Globus pallidus (tissue), 1 donor: ENCODE data around the gene BAIAP2L2.
A peak's percentile ranks its signal among the peaks of the same experiment; 100 is the strongest.

Experiments
- DNase-seq: peaks from one replicate; pipeline ENCODE4 v3.0.0-alpha.2; 2015; ENCODE audit warnings: low spot score

Gene BAIAP2L2

DNA sequence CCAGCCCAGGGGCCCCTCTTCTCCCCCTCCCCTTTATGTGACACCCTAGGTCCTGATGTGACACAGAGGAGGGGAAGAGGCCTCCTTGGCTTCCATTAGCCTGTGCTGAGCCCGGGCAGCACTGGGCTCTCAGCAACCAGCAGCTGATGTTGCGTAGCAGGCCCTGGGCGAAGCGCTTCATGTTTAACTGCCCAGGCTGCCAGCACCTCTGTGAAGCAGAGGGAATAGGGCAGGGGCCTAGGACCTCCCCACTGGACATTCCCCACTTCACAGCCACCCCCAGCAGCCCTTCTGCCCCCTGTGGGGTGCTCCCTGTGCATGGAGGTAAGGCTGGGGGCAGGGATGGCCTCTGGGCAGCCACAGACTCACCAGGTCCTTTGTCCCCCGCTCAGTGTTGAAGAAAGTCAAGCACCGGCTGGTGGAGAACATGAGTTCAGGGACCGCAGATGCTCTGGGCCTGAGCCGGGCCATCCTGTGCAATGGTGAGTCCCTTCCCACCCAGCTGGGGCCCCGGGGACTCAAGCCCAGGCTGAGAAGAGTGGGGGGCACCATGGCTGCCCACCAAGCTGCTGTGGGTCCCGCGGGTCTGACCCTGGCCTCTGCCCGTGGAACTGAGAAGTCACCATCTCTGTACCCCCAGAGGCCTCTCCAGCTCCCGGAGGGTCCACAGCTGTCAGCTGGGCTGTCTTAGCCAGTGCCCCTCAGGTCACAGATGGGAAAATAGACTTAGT is 41.7 kb downstream of the BAIAP2L2 start:
- no peak for DNase-seq

DNA sequence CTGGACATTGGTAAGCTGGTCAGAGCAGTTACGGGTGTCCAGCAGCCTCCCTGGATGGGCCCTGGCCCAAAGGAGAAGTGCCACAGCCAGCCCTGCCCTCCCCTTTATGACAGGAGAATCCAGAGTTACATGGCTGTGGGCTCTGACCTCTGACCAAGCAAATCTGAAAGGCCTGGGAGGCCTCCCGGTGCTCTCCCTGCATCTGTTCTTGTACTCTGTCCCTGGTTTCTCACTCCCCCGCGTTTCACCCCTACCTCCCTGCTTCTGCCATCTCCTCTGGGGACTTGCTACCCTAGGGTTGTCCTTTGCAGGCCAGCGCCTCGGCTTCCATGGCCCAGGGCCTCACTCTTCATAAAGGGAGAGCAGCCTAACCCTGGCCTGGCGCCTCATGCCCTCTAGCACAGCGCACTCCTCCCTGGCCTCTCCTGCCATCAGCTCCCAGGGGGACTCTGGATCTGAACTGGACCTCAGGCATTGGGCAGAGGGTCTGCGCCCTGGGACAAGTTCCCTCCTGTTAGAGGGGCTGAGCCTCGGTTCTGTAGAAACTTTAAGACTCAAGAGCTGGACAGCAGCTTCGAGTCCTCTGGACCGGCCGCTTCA is 42.6 kb downstream of the BAIAP2L2 start:
- DNase-seq, result no peak

DNA sequence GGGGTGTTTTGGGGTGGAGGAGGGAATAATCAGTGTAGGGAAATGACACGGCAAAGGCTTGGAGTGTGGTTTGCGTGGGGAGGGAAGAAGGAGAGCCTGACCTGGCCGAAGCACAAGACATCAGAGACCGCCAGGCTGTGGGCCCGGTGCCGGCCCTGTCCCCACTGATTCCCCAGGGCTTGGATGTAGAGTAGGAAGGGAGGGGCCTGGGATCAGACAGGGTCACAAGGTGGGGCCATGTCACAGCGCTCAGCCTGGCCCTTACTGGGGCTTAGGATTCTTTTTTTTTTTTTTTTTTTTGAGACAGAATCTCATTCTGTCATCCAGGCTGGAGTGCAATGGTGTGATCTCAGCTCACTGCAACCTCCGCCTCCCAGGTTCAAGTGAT is 43.5 kb downstream of the BAIAP2L2 start:
- no peak for DNase-seq

DNA sequence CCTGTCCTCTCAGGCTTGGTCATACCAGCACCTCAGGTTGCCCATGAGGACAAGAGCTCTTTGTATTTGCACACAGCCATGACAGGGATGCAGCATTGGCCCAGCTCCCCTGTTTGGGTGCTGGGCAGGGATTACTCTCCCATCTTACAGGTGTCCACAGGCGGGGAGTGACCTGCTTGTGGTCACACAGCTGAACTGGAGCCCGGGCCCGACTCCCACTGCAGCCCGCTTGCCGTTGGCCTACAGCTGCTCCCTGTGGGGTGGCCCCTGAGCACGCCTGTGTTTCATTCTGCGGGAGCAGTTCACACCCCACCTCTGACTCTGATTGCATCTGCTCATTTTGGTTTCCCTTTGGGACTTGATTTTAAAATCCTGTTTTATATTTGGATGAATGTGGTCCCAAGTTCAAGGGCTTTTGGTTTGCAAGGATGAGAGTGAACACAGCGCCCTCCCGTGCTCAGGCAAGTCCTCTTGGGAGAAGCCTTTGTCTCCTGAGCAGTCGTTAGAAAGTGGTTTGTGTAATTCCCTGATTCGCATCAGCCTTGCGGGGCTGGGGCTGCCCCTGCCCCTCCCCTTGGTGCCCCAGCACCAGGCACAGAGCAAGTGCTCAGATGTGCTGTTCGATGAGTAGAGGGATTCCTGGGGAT is 44.0 kb downstream of the BAIAP2L2 start:
- no peak for DNase-seq

DNA sequence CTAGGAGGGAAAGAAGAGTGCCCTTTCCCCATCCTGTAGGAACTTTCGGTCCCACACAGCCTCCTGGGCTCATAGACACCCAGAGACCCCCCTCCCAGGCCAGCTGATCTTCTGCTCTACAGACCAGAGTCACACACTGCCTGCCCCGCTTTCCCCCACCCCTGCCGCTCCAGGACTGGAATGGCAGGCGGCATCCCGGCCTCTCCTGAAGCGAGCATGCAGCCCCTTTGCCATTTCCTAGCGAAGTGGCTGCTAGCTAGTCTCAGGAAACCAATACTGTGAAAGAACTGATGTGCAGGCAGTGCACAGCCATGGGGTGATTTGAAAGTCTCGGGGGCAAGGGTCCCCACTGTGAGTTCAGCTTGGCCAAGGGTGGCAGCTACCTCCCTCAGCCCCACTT is 44.9 kb downstream of the BAIAP2L2 start:
- DNase-seq, result no peak

DNA sequence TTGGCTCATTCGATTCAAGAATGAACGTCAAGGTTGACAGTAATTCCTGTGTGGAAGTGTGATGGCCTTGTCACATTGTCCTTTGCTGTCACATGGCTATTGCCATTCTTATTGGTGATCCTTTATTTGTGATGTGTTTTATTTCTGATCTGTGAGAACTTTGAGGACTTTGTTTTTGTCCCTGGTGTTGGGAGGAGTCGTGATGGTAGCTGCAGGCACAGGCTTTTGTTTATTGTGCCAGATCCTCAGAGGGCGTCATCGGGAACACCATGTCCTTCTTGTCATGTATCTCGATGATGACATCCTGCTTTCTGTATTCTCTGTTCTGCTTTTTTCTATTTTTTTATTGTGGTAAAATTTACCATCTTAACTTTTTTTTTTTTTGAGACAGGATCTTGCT is 47.7 kb downstream of the BAIAP2L2 start:
- DNase-seq, result peak; percentile 85

DNA sequence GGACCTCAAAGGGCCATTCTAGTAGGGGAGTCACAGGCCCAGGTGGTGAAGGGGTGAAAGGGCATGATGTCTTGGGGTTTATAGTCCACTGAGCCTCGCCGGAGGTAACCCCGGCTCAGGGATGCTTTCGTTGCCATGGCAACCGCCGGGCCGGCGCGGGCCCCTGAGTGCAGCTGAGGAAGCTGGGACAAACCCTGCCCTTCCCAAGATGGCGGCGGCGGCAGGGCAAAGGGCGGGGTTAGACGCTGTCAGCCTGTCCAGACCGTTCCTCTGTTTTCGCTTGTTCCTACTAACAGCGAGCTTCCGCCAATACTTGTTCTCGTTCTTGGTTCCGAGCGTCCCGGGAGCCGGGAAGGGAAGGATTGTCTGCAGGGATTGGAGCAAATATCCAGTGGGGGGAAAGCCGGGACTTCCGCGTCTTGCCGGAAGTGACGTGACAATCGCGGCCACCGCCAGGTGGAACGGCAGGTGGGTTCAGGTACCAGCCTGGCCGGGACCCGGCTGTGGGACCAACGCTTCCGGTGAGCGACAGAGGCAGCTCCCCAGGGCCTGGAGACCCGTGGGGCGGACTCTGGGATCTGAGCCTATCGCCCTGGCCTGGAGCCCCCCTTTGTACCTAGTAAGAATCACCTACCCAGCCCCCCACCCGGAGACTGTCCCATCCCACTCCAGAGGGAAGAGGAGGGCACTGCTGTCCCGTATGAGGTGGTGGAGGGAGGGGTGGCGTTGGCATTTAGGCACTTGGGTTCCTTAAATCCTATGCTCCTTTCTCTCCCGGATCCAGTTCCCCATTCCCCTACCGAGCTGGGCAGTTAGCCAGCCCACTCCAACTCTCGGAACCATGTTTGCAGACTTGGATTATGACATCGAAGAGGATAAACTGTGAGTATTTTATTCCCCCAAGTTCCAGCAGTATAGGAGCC is 53.3 kb downstream of the BAIAP2L2 start, which contains the start of gene PICK1:
PICK1 (plus strand) TSS at position 436 of the 923 bp plus-strand sequence; CDS start at position 842, 406 bp downstream.
- DNase-seq, result peak; percentile 97

DNA sequence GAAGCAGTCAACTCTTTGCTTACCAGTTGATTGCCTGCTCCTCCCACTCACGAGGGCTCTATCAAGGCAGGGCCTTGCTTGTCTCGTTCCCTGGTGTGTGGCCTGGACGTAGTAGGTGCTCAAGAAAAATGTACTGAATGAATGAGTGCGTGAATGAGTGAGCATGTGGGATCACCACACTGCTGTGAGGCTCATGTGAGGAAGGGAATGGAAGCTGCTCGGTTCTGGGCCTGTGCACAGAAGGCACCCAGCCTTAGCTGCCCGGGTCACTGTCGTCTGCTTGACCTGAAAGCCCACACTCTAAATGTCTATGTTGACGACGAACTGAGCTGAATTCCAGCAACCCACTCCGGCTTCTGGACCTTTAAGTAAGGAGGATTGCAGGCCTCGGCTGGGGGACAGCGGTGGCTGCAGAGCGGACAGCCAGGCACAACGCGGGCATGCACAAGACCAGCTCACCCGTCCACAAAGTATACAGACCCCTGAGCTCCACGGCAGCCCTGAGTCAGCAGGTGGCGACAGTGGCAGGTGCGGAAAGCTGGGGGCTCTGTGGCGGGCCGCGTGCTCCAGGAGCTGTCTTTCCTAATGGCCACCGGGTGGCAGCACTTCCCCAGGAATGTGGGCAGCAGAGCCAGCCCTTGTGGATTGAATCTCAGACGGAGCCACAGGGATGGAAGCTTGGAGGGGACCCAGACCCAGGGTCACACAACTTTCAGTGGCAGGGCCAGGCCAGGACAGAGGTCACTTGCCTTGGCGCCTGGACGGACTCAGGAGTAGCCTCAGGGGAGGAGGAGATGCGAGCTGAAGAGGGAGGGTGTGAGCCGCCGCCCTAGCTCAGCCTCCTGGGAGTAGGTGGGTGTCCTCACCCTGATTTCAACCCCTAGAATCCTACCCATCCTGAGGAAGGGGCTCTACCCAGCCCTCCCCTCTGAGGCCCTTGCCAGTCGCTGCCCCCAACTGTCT is 58.3 kb downstream of the BAIAP2L2 start:
- peak; percentile 91 for DNase-seq

DNA sequence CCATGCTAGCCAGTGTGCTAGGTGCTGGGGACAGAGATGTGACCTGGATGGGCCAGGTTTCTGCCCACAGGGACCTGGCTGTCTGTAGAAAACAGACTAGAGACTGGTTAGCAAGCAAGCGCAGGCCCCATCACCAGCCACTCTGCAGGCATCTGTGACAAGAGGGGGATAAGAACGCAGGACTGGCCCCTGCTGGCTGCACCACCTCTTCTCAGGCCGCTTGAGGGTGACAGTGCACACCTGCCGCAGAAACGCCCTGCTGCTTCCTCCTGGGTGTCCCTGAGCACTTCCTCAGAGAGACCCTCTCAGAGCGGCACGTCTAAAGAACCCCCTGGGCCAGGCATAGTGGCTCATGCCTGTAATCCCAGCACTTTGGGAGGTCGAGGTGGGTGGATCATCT is 59.2 kb downstream of the BAIAP2L2 start:
- no peak for DNase-seq

DNA sequence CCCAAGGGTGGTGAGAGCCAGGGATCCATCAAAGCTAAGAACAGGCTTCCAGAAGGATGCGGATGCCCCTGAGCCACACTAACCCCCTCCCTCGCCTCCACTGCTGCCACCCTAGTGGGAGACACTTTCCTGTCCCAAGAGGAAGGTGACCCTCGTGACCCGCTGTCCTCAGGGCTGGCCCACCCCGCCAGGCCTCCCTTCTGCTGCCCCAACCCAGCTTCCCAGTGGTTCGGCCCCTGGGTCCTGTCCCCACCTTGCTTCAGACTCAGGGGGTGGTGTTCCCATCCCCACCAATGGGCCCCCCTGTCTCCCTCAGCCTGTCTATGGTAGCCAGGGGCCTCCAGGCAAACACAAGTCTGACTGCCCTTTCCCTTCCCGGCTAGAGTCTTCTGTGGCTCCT is 59.8 kb downstream of the BAIAP2L2 start:
- DNase-seq, result no peak

DNA sequence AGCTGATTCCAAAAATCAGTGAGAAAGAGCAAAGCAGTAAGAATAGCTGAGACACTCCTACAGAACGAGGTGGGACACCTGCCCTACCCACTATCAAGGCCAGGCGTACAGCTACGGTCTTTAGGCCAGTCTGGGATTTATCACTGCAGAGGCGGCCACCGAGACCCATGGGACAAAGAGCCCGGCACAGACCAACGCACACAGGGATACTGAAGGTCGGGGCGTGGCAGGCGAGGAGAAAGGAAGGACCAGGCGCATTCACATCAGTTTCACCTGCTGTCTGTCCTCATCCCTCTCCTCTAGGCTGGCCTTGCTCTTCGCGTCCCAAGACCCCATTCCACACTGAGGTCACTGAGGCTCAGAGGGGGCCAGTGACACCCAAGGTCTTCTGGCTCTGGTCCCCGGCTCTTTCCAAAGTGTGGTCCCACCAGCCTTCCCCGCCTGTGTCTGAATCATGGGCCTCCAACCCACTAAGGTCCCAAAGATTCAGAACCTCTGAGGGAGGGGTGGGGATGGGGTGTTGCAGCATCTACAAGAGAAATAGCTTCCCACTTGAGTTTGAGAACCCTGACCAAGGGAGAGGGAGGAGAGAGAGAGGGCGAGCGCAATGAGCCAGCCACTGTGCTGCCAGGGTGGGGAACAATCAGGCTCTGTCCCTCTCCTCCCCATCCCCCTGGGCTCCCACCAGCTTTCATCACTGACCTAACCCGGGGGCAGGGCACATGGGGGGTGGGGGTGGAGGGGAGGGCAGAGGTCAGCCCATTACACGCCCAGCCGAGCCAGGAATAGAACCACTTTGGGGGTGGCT is 60.5 kb downstream of the BAIAP2L2 start:
- DNase-seq, result peak; percentile 94

DNA sequence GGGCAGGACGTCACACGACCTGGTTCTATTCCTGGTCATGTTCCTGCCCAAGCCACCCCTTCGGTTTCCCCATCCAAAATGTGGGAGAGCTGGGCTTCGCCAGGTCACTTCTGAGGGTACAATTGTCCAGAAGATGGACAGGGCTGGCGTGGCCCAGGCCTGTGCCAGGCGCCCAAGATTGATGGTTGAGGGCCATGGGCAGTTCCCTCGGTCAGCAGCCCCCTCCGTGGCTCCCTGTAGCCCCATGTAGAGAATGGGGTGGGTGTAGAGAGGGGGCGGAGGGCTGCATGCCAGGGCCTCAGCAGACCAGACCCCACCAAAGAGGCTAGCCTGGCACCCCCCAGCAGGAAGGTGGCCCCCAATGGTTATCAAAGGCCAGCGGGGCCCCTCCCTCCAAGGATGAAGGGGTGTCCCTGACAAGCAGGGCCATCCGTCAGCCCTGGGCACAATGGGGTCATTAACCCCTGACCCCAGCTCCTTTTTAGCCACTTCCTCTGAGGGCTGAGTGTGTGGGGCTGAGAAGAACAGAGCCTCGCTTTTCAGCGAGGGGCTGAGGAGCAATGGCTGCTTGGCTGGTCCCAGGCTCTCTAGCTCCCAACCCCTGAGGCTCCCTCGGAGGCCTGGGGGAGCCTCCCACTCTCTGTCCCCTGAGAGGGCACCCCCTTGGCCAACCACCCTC is 64.3 kb downstream of the BAIAP2L2 start:
- no peak for DNase-seq

DNA sequence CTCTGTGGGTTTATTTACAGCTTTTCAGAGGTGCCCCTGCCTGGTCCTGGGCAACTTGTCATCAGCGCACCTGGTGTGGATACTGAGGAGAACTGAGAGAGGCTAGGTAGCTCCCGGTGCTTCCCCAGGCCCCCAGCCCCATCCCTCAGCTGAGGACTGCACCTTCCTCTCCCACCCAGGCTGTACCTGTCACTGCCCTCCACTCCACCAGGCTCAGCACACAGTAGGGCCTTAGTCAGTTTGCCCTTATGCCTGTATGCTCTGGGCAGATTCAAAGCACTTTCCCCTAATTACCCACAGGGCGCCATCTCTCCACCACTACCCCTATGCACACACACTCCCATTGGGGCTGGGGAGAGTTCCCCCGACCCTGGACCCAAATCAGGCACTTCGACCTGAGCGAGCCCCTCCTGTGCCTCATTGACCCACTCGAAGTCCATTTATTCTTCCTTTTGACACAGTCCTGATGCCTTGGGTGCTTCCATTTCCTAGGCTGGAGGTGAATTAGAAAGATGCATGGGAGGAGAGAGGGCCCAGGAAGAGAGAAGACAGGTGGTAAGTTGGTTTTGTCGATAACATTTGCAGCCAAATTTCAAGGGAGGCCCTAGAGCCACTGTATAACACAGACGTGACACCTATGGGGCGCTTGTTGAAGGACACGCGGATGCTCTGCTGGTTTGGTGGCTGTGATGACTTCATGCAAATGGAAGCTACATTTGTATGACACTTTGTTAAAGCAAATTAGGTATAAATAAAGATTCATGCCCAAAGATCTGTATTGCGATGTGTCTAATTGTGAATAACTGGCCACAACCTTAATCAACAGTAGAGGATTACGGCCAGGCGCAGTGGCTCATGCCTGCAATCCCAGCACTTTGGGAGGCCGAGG is 67.1 kb downstream of the BAIAP2L2 start:
- no peak for DNase-seq

DNA sequence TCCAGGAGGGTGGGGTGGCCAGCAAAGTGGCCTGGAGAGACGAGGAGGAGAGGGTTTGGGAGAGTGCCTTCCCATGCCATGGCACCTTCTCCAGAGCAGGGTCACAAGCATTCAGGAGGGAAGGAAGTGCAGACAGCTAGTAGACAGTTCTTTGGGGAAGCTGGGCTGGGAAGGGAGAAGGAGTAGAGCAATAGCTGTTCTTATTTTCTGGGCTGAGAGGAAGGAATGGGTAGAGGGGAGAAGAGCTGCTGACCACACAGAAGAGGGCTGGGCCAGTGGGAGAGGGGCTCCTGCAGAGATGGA is 68.0 kb downstream of the BAIAP2L2 start:
- no peak for DNase-seq

DNA sequence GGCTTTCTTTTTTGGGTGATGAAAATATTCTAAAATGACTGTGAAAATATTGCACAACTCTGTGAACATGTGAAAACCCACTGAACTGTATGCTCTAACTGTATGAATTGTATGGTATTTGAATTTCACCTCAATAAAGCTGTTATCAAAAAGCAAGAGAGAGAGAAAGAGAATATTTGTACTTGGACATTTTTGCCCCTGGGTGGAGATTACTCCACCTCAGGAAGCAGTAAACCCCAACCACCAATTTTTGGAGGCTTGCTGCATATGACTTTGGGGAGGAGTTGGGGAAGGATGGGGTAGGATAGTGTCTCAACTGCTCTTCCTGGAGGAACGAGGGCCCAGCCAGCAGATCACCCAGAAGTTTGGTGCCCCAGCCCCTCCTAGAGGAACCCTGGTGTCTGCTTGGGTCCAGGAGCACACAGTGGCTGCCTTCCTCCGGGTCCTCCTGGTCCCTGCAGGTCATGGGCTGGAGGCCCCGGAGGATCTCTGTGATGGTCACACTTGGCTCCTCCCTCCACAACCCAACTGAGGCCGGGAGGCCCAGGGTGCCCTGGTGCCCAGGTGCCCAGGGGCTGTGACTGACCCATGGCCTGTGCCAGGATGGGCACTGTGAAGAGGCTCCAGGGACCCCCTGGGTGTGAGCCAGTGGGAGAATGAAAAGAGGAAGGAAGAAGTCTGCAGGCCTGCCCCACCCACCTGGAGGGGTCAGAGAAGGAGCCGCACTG is 68.6 kb downstream of the BAIAP2L2 start:
- no peak for DNase-seq

DNA sequence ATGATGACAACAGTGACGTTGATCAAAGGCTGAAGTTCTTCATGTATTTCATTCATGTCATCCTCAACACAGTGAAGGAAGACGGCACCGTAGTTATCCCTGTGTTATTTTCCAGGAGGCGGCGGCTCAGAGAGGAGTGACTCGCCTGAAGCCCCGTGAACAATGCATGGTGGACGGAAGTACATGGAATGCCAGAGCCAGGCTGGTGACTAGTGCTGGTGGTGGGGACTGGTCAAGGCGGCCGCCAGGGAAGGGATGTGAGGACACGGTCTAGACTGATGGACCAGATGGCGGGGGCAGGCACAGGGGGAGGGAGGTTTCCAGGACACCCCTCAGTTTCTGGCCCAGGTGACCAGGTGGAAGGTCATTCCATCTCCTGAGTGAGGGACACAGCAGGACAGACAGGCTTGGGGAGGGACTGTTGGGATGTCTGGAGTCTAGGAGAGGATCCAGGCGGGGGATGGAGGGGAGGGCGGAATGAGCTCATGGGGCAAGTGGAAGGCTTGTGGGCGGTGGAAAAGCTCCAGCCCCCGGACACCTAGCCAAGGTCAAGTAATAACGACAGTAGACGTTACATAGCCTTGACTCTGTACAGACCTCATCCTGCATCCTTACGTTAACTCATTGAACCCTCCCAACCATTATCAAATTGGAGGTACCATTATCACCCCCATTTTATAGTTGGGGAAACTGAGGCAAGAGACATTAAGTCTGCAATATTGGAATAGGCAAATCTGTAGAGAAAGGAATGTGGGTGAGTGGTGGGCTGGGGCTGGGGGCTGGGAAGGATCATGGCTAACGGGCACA is 69.3 kb downstream of the BAIAP2L2 start:
- DNase-seq, result no peak
